ENCODE data around the gene RICTOR.

Gene RICTOR

GRCh38 chr5:39107350-39107749, 33.2 kb upstream of the RICTOR start:
- TF ChIP-seq ZNF274 (IDR thresholded peaks at IDR 0.05; ENCODE audit: low read depth, low read length) = no peak
- H3K4me3 ChIP-seq (ENCODE audit: low read length) = no peak overlapping the region

- no peak overlapping the region for H3K4me3 ChIP-seq (ENCODE audit: low read length)
- TF ChIP-seq ZNF274 (IDR thresholded peaks at IDR 0.05; ENCODE audit: low read depth, low read length) = no peak
These were observed 32.1 kb upstream of the RICTOR start for GRCh38 chr5:39106322-39106721.

- H3K4me3 ChIP-seq (ENCODE audit: low read length) = no peak overlapping the region
- no peak for TF ChIP-seq ZNF274 (IDR thresholded peaks at IDR 0.05; ENCODE audit: low read depth, low read length)
These were observed 30.0 kb upstream of the RICTOR start for GRCh38 chr5:39104221-39104620.

- H3K4me3 ChIP-seq (ENCODE audit: low read length) = no peak overlapping the region
- no peak for TF ChIP-seq ZNF274 (IDR thresholded peaks at IDR 0.05; ENCODE audit: low read depth, low read length)
These were observed 28.5 kb upstream of the RICTOR start for GRCh38 chr5:39102684-39103155.

GRCh38 chr5:39100851-39101396, 26.7 kb upstream of the RICTOR start:
- TF ChIP-seq ZNF274 (IDR thresholded peaks at IDR 0.05; ENCODE audit: low read depth, low read length) = no peak
- H3K4me3 ChIP-seq (ENCODE audit: low read length) = no peak overlapping the region

GRCh38 chr5:39100301-39100850, 26.2 kb upstream of the RICTOR start:
- no peak overlapping the region for H3K4me3 ChIP-seq (ENCODE audit: low read length)
- TF ChIP-seq ZNF274 (IDR thresholded peaks at IDR 0.05; ENCODE audit: low read depth, low read length) = no peak

- no peak for TF ChIP-seq ZNF274 (IDR thresholded peaks at IDR 0.05; ENCODE audit: low read depth, low read length)
- H3K4me3 ChIP-seq (ENCODE audit: low read length) = no peak overlapping the region
These were observed 25.6 kb upstream of the RICTOR start for GRCh38 chr5:39099831-39100230.

GRCh38 chr5:39093352-39093751, 19.2 kb upstream of the RICTOR start:
- no peak for TF ChIP-seq ZNF274 (IDR thresholded peaks at IDR 0.05; ENCODE audit: low read depth, low read length)
- no peak overlapping the region for H3K4me3 ChIP-seq (ENCODE audit: low read length)

GRCh38 chr5:39092581-39093351, 18.6 kb upstream of the RICTOR start:
- H3K4me3 ChIP-seq (ENCODE audit: low read length) = no peak overlapping the region
- TF ChIP-seq ZNF274 (IDR thresholded peaks at IDR 0.05; ENCODE audit: low read depth, low read length) = no peak

- no peak overlapping the region for H3K4me3 ChIP-seq (ENCODE audit: low read length)
- no peak for TF ChIP-seq ZNF274 (IDR thresholded peaks at IDR 0.05; ENCODE audit: low read depth, low read length)
These were observed 17.9 kb upstream of the RICTOR start for GRCh38 chr5:39091940-39092580.

GRCh38 chr5:39083968-39084367, 9.8 kb upstream of the RICTOR start:
- H3K4me3 ChIP-seq (ENCODE audit: low read length) = no peak overlapping the region
- no peak for TF ChIP-seq ZNF274 (IDR thresholded peaks at IDR 0.05; ENCODE audit: low read depth, low read length)

- no peak overlapping the region for H3K4me3 ChIP-seq (ENCODE audit: low read length)
- TF ChIP-seq ZNF274 (IDR thresholded peaks at IDR 0.05; ENCODE audit: low read depth, low read length) = no peak
These were observed 8.8 kb upstream of the RICTOR start for GRCh38 chr5:39082995-39083394.

- no peak for TF ChIP-seq ZNF274 (IDR thresholded peaks at IDR 0.05; ENCODE audit: low read depth, low read length)
These were observed 6.5 kb upstream of the RICTOR start for GRCh38 chr5:39080597-39081204.

GRCh38 chr5:39080168-39080567, 6.0 kb upstream of the RICTOR start:
- no peak for TF ChIP-seq ZNF274 (IDR thresholded peaks at IDR 0.05; ENCODE audit: low read depth, low read length)
- no peak overlapping the region for H3K4me3 ChIP-seq (ENCODE audit: low read length)

More at GRCh38 chr5:39080597-39081204, 6.5 kb upstream of the RICTOR start:
- no peak overlapping the region for H3K4me3 ChIP-seq (ENCODE audit: low read length)

All from GM08714 (cell line).